Activated naive CD8-positive, alpha-beta T cell treated with anti-CD3 and anti-CD28 coated beads, Interleukin-2, amount 50 U/mL, for 24 hours (primary cell): ENCODE measurements around the gene OR1L6.

Source experiments
- ATAC-seq: fragments of 150-1000 bp; cut with Tn5 transposase; one replicate; pipeline ENCODE4 v1.10.0; 2021
- DNase-seq: peaks from one replicate; pipeline ENCODE4 v3.0.0; 2021
- H3K27ac Mint-ChIP-seq: one replicate; pipeline ENCODE4 v1.8.0; 2021; ENCODE audit warnings: mild to moderate bottlenecking, mixed read lengths
- H3K27me3 Mint-ChIP-seq: one replicate; pipeline ENCODE4 v1.8.0; 2021; ENCODE audit warnings: mixed read lengths
- H3K36me3 Mint-ChIP-seq: one replicate; pipeline ENCODE4 v1.8.0; 2021; ENCODE audit warnings: low read depth, mixed read lengths
- H3K4me1 Mint-ChIP-seq: one replicate; pipeline ENCODE4 v1.8.0; 2021; ENCODE audit warnings: mixed read lengths
- H3K4me3 Mint-ChIP-seq: one replicate; pipeline ENCODE4 v1.8.0; 2021; ENCODE audit warnings: mild to moderate bottlenecking, moderate library complexity, mixed read lengths
- H3K9me3 Mint-ChIP-seq: one replicate; pipeline ENCODE4 v1.8.0; 2021; ENCODE audit warnings: mixed read lengths

OR1L6 gene

DNA sequence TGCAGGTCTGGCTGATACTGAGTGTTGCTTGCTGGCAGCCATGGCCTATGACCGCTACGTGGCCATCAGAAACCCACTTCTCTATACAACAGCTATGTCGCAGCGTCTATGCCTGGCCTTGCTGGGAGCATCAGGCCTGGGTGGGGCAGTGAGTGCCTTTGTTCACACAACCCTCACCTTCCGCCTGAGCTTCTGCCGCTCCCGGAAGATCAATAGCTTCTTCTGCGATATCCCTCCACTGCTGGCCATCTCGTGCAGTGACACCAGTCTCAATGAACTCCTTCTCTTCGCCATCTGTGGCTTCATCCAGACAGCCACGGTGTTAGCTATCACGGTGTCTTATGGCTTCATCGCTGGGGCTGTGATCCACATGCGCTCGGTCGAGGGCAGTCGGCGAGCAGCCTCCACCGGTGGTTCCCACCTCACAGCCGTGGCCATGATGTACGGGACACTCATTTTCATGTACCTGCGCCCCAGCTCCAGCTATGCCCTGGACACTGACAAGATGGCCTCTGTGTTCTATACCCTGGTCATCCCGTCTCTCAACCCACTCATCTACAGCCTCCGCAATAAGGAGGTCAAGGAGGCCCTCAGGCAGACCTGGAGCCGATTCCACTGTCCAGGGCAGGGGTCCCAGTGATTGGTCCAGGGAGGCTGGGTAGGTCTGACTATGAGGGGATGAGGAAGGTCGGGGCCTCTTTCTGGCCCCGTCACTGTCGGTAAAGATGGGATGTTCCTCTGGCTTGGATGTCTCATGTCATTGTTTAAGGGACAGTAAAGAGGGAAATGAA is 47.3 kb downstream of the OR1L6 start:
- Mint-ChIP-seq H3K9me3 (no peaks in the 10 kb centered on the region), H3K4me1 (no peaks in the 10 kb centered on the region), H3K27ac (no peak overlapping the region), H3K27me3 (no peaks in the 10 kb centered on the region), H3K4me3 (no peak overlapping the region), H3K36me3 (no peaks in the 10 kb centered on the region)
- DNase-seq (no peak), ATAC-seq (no peak)

DNA sequence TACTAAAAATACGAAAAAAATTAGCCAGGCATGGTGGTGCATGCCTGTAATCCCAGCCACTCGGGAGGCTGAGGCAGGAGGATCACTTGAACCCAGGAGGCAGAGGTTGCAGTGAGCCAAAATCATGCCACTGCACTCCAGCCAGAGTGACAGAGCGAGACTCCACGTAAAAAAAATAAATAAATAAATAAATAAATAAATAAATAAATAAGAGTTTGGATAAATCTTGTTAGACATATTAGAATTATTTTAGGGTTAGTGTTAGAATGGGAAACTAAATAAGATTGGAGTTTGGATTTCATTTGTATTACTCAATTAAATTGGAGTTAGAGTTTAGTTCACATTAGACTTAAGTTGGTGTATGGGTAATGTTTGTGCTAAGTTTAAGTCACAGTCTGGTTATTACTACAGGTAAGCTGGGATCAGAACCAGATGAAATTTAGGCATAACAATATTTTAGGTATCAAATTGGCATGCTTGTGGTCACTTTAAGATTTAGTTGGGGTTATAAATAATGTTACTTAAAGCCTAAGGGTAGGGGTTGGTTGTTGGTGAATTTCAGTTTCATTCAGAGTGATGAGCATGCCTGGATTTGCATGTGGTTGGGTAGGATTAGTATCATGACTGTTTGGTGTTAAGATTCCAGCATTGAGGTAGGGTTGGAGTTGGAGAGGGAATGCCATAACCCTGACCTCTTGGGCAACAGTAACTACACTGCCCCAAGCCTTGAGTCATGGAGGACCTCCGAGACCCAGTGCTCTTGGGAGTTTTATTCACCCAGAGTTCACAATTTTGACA is 50.0 kb downstream of the OR1L6 start:
- Mint-ChIP-seq H3K27ac (no peak overlapping the region), H3K36me3 (no peaks in the 10 kb centered on the region), H3K4me1 (no peaks in the 10 kb centered on the region), H3K4me3 (no peak overlapping the region), H3K27me3 (no peaks in the 10 kb centered on the region), H3K9me3 (no peaks in the 10 kb centered on the region)
- DNase-seq = no peak
- no peak for ATAC-seq

- Mint-ChIP-seq H3K27ac (no peak overlapping the region), H3K4me1 (no peaks in the 10 kb centered on the region), H3K9me3 (no peaks in the 10 kb centered on the region), H3K27me3 (no peaks in the 10 kb centered on the region), H3K36me3 (no peaks in the 10 kb centered on the region), H3K4me3 (no peak overlapping the region)
- DNase-seq (no peak), ATAC-seq (peak; percentile 33)
Measured at GRCh38 chr9:122797316-122798063, 55.4 kb downstream of the OR1L6 start.
